Stimulated activated CD4-positive, alpha-beta T cell treated with anti-CD3 and anti-CD28 coated beads, Interleukin-12 subunit alpha, Interleukin-12 subunit beta, amount 100 ng/mL, for 24 hours (primary cell): ENCODE results near the gene SLC29A4.
"Not testable (repeated sequence)": the region's sequence is repeated elsewhere in the genome, so short reads cannot be mapped to it uniquely, and the experiment has no call there.

Experiments used
- DNase-seq, 2 experiments: peaks; one replicate each; pipeline ENCODE4 v3.0.0-alpha.2; 2020; ENCODE audit warnings: low read depth in 2 of 2

Gene SLC29A4

GRCh38 chr7:5323800-5324781, 41.3 kb downstream of the SLC29A4 start:
- DNase-seq, result not testable (repeated sequence)

GRCh38 chr7:5324961-5325360, 42.2 kb downstream of the SLC29A4 start:
- no peak for DNase-seq

GRCh38 chr7:5330288-5330687, 47.5 kb downstream of the SLC29A4 start:
- no peak for DNase-seq

GRCh38 chr7:5332579-5332978, 49.8 kb downstream of the SLC29A4 start:
- no peak for DNase-seq

- DNase-seq, result no peak
Measured at GRCh38 chr7:5333121-5334045, 50.6 kb downstream of the SLC29A4 start.

GRCh38 chr7:5334671-5335070, 51.9 kb downstream of the SLC29A4 start:
- DNase-seq, result no peak

- no peak for DNase-seq
Measured at GRCh38 chr7:5337047-5337446, 54.3 kb downstream of the SLC29A4 start.

GRCh38 chr7:5339955-5340354, 57.2 kb downstream of the SLC29A4 start:
- no peak for DNase-seq

GRCh38 chr7:5342631-5343030, 59.9 kb downstream of the SLC29A4 start:
- DNase-seq, result no peak

GRCh38 chr7:5343884-5344283, 61.1 kb downstream of the SLC29A4 start:
- DNase-seq, result no peak

GRCh38 chr7:5344342-5344741, 61.6 kb downstream of the SLC29A4 start:
- DNase-seq, result no peak

- DNase-seq, result no peak
Measured at GRCh38 chr7:5345171-5345570, 62.4 kb downstream of the SLC29A4 start.

- no peak for DNase-seq
Measured at GRCh38 chr7:5345671-5346070, 62.9 kb downstream of the SLC29A4 start.

GRCh38 chr7:5348134-5349004, 65.6 kb downstream of the SLC29A4 start:
- no peak for DNase-seq

GRCh38 chr7:5349005-5349380, 66.2 kb downstream of the SLC29A4 start:
- no peak for DNase-seq

- no peak for DNase-seq
Measured at GRCh38 chr7:5349437-5350173, 66.9 kb downstream of the SLC29A4 start.

GRCh38 chr7:5350174-5350463, 67.4 kb downstream of the SLC29A4 start:
- DNase-seq, result no peak

GRCh38 chr7:5350600-5351385, 68.0 kb downstream of the SLC29A4 start:
- DNase-seq, result no peak

GRCh38 chr7:5351507-5352265, 68.9 kb downstream of the SLC29A4 start:
- no peak for DNase-seq
